Fibroblast of mammary gland (primary cell): ENCODE measurements around the gene SLC1A4.
"Not testable (repeated sequence)": the region's sequence is repeated elsewhere in the genome, so short reads cannot be mapped to it uniquely, and the experiment has no call there.

Experiments
- DNase-seq: peaks from one replicate; pipeline ENCODE4 v3.0.0-alpha.2; 2010; ENCODE audit warnings: low read depth
- H3K4me3 ChIP-seq: 2 replicates; pipeline ENCODE4 v1.5.1; 2011; ENCODE audit warnings: low read depth, mild to moderate bottlenecking, low read length, moderate library complexity; ENCODE audit not compliant: control insufficient read depth
- TF ChIP-seq, protein P1 (sequence below): conservative IDR thresholded peaks from 2 replicates; pipeline ENCODE4 v1.5.1; 2011; ENCODE audit warnings: low read depth, low read length, inconsistent platforms; ENCODE audit not compliant: control insufficient read depth, insufficient read depth

SLC1A4 gene

DNA sequence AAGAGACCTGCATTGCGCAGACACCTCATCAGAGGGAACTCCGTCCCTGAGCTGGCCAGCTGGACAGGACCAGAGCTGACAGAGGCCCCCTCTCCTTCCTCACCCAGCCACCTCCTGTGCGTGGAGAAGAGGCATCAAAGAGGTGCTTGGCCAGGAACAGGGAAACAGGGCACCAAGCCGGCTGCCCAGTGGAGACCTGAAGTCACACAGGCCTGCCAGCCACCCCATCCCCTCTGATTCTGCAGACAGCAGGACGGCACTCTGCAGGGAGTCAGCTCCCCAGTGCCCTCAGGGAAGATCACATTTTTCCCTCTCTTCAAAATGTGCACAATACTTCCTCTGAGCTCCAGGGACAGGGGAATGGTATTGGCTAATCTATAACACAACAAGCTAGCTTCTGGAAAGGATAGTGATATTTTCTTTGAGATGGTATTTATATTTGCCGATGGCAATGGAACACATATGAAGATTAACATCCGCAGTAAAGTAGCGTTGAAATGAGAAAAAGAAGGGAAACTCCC, 30.5 kb downstream of the SLC1A4 start:
- no peak overlapping the region for H3K4me3 ChIP-seq
- DNase-seq, result no peak
- TF ChIP-seq, protein P1, sequence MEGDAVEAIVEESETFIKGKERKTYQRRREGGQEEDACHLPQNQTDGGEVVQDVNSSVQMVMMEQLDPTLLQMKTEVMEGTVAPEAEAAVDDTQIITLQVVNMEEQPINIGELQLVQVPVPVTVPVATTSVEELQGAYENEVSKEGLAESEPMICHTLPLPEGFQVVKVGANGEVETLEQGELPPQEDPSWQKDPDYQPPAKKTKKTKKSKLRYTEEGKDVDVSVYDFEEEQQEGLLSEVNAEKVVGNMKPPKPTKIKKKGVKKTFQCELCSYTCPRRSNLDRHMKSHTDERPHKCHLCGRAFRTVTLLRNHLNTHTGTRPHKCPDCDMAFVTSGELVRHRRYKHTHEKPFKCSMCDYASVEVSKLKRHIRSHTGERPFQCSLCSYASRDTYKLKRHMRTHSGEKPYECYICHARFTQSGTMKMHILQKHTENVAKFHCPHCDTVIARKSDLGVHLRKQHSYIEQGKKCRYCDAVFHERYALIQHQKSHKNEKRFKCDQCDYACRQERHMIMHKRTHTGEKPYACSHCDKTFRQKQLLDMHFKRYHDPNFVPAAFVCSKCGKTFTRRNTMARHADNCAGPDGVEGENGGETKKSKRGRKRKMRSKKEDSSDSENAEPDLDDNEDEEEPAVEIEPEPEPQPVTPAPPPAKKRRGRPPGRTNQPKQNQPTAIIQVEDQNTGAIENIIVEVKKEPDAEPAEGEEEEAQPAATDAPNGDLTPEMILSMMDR, result no peak

DNA sequence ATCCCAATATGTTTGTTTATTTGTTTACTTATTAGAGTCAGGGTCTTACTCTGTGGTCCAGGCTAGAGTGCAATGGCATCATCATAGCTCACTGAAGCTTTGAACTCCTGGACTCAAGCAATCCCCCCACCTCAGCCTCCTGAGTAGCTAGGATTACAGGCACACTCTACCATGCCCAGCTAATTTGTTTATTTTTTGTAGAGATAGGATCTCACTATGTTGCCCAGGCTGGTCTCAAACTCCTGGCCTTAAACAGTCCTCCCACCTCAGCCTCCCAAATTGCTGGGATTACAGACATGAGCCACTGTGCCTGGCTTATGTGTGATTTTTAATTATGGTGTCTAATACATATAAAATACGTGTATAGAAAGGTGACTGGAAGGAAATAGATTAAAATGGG, 31.1 kb downstream of the SLC1A4 start:
- not testable (repeated sequence) for DNase-seq, H3K4me3 ChIP-seq

DNA sequence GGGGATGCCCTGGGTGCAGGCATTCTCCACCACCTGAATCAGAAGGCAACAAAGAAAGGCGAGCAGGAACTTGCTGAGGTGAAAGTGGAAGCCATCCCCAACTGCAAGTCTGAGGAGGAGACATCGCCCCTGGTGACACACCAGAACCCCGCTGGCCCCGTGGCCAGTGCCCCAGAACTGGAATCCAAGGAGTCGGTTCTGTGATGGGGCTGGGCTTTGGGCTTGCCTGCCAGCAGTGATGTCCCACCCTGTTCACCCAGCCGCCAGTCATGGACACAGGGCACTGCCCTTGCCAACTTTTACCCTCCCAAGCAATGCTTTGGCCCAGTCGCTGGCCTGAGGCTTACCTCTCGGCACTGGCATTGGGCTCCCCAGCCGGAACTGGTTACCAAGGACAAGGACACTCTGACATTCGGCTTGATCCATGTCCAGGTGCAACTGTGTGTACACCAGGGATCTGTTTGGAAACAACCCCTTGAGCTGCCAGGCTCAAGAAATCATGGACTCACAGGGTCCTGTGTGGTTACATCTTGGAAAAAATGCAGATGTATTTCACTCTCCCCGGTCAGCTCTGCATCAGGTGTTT, 31.8 kb downstream of the SLC1A4 start:
- H3K4me3 ChIP-seq, result no peak overlapping the region
- TF ChIP-seq, protein P1, result no peak
- no peak for DNase-seq

DNA sequence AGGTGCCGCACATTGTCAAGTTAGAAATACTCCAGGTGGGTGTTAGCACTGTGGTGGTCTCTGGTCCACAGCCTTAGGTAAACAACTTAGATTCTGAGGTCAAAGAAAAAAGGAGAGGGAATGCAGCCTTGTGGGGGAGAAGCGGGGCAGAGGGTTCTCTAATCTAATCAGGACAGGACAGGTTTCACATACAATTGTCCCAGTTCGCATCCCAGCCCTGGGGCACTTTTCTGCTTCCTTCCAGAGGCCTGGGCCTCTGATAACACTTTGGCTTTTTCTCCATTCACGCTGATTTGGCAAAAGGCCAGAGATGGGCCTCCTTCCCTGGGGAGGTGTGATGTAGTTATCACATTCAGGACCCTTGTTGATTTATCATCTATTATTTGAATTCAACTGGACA, 32.5 kb downstream of the SLC1A4 start:
- TF ChIP-seq, protein P1, result no peak
- DNase-seq, result no peak

DNA sequence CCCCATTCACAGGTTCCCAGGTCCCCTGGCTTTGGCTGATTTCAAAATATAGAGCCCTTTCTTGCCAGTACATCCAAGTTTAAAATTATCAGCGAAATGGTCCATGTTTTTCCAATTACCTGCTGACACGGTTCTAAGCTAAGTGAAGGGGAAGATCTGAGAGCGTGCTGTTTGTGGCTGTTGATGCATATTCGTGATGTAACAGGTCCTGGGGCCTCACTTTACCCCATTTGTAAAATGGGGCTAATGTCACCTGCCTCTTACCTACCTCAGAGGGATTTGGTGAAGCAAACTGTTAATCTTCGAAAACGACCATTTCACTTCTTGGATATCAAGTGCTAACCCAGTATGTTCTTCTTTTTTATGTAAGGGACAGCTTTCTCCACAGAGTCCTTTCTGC, 33.0 kb downstream of the SLC1A4 start:
- TF ChIP-seq, protein P1, result no peak
- no peak for DNase-seq

More for the DNA sequence above, 32.5 kb downstream of the SLC1A4 start:
- H3K4me3 ChIP-seq, result no peak overlapping the region

DNA sequence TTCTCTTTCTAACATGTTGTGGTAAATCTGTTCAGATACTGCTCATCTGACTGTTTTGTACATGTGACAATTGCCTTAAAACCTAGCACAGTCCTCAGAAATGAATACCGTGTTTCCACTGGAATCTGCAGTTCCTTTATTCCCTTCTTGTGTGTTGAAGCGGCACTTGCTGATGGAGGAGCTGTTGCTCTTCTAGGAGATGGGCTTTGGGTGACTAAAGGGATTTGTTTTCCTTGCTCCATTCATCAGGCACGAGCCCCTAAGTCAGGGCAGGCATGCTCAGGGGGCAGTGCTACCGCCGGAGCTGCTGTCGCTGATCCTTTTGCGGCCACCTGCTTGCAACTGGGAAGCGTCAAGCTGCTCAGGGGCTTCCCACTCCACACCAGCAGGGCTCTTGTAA, 34.5 kb downstream of the SLC1A4 start:
- TF ChIP-seq, protein P1, result no peak

More for the DNA sequence above, 33.0 kb downstream of the SLC1A4 start:
- H3K4me3 ChIP-seq, result no peak overlapping the region

DNA sequence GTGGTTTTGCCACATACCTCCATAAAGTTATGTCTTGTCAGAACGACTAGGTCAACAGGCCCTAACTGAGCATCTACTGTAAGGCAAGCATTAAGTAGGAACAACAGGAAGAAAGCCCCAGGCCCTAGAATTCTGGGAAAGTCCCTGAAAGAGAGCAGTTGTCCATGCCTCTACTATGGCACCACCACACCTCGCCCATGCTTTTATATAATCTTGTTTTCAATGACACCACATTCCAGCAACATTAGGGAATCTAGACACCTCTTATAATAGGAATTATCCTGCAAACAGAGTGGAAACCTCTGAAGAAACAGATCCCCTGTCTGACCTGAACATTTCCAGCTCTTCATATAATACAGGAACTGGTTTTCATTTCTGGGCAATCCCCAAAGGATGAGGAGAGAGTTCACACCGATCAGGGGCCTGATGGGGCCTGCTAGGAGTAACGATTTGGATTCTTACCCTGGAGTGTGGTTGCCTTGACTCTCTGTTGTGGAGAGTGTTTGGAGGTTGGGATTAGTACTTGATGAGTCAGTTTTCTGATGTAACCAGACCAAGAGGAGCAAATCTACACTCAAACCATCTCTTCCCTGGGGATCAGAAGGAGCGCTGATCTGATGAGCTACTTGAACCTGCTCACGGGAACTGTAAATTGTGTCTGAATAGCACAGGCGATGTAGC, 35.1 kb downstream of the SLC1A4 start:
- TF ChIP-seq, protein P1, result no peak
- peak; percentile 94 for DNase-seq
- no peak overlapping the region for H3K4me3 ChIP-seq

More for the DNA sequence above, 34.5 kb downstream of the SLC1A4 start:
- no peak for DNase-seq
- H3K4me3 ChIP-seq, result no peak overlapping the region
